Calu3 (cell line): Measurements from ENCODE around the gene PXDN. TPM values are rescaled to one million over a fixed set of nuclear protein-coding genes. Genes with fewer than 3 reads are reported as not detected.

Source experiments
- Bru-seq: library from RNA; stranded (reverse); fragments of 400-500 nt; gene quantifications from one replicate; lab custom pipeline; 2021; lab: Mats Ljungman, UMichigan
- BruChase-seq, 2 experiments: library from RNA; stranded (reverse); fragments of 400-500 nt; gene quantifications; one replicate each; lab custom pipeline; 2021; lab: Mats Ljungman, UMichigan
- BruUV-seq: library from RNA; stranded (reverse); fragments of 400-500 nt; replicated peaks from 2 replicates; lab custom pipeline; 2021; lab: Mats Ljungman, UMichigan
- CTCF ChIA-PET: fragments of 300-600 bp; sonication (Branson Sonifier 250); formaldehyde crosslinking; loops from one replicate; lab custom pipeline; 2022; ENCODE audit warnings: antibody characterized with exemption; lab: Charles Lee
- DNase-seq: peaks from one replicate; pipeline ENCODE4 v3.0.0; 2022
- H3K27ac Mint-ChIP-seq: one replicate; pipeline ENCODE4 v1.8.0; 2022; ENCODE audit warnings: mixed read lengths; ENCODE audit not compliant: unreplicated experiment
- H3K27me3 Mint-ChIP-seq: one replicate; pipeline ENCODE4 v1.8.0; 2022; ENCODE audit warnings: mixed read lengths; ENCODE audit not compliant: unreplicated experiment
- H3K36me3 Mint-ChIP-seq: one replicate; pipeline ENCODE4 v1.8.0; 2022; ENCODE audit warnings: mild to moderate bottlenecking, moderate library complexity, mixed read lengths; ENCODE audit not compliant: insufficient read depth, unreplicated experiment
- H3K4me1 Mint-ChIP-seq: one replicate; pipeline ENCODE4 v1.8.0; 2022; ENCODE audit warnings: mild to moderate bottlenecking, low read depth, mixed read lengths; ENCODE audit not compliant: unreplicated experiment
- H3K4me3 Mint-ChIP-seq: one replicate; pipeline ENCODE4 v1.8.0; 2022; ENCODE audit warnings: mild to moderate bottlenecking, low read depth, moderate library complexity, mixed read lengths; ENCODE audit not compliant: unreplicated experiment
- H3K9me3 Mint-ChIP-seq: one replicate; pipeline ENCODE4 v1.8.0; 2022; ENCODE audit warnings: low read depth, mixed read lengths; ENCODE audit not compliant: unreplicated experiment
- intact Hi-C: fragments of 100-400 bp; cut with micrococcal nuclease; formaldehyde crosslinking; loops from one replicate; pipeline ENCODE4 v1.10.0; 2022; ENCODE audit not compliant: unreplicated experiment
- long read RNA-seq: library from polyadenylated mRNA; stranded (forward); transcript quantifications from one replicate; pipeline ENCODE4 v2.0.0, GENCODE V29; 2022
- total RNA-seq: library from RNA; stranded (reverse); gene quantifications from 2 replicates; pipeline ENCODE4 v1.2.3, GENCODE V29; 2022
- TF ChIP-seq, protein P1 (sequence below): fragments of 200-600 bp; IDR thresholded peaks from one replicate; pipeline ENCODE4 v1.8.0; 2022; ENCODE audit warnings: antibody characterized with exemption; ENCODE audit not compliant: unreplicated experiment

Gene PXDN, protein sequence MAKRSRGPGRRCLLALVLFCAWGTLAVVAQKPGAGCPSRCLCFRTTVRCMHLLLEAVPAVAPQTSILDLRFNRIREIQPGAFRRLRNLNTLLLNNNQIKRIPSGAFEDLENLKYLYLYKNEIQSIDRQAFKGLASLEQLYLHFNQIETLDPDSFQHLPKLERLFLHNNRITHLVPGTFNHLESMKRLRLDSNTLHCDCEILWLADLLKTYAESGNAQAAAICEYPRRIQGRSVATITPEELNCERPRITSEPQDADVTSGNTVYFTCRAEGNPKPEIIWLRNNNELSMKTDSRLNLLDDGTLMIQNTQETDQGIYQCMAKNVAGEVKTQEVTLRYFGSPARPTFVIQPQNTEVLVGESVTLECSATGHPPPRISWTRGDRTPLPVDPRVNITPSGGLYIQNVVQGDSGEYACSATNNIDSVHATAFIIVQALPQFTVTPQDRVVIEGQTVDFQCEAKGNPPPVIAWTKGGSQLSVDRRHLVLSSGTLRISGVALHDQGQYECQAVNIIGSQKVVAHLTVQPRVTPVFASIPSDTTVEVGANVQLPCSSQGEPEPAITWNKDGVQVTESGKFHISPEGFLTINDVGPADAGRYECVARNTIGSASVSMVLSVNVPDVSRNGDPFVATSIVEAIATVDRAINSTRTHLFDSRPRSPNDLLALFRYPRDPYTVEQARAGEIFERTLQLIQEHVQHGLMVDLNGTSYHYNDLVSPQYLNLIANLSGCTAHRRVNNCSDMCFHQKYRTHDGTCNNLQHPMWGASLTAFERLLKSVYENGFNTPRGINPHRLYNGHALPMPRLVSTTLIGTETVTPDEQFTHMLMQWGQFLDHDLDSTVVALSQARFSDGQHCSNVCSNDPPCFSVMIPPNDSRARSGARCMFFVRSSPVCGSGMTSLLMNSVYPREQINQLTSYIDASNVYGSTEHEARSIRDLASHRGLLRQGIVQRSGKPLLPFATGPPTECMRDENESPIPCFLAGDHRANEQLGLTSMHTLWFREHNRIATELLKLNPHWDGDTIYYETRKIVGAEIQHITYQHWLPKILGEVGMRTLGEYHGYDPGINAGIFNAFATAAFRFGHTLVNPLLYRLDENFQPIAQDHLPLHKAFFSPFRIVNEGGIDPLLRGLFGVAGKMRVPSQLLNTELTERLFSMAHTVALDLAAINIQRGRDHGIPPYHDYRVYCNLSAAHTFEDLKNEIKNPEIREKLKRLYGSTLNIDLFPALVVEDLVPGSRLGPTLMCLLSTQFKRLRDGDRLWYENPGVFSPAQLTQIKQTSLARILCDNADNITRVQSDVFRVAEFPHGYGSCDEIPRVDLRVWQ (N-terminal part only)
- total RNA-seq, result not detected in 2 replicates
- percentile 2 among the genes with signal in this experiment for Bru-seq, nascent RNA
- BruChase-seq, experiment 1, labeled RNA remaining after a 6-hour chase, result not detected
- percentile 1 among the genes with signal in this experiment for BruChase-seq, experiment 2, labeled RNA remaining after a 2-hour chase
- long read RNA-seq, result 0 reads

DNA sequence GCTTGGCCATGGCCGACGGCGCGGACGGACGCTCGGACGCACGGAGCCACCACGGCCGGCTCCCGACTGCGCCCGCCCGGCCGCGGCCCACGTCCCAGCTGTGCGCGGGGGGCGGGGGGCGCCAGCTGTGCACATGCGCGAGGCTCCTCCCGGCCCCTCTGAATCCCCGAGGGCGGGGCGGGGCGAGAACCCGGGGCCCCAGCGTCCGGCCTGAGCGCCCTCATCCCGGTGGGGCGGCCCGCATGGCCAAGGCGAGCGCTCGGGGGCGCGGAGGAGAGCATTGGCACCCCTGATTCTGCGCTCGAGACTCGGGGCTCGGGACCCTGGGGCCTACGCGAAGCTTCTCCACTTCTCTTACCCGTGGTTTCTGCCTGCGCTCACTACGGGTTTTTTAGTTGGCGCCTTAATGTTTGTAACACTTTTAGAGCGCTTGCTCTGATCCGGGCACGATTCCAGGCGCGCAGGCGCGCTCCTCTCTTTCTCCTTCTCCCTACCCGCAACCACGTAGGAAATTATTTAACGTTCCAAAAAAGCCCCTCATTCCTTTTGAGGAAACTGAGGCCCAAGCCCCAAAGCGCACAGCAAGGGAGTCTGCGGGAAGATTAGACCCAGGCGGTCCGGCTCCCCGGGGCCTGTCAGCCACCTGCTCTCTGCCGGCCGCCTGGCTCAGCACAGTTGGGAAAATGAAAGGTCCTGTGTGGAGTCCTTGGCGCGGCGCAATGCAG is at the start of gene PXDN:
Gene PXDN (minus strand): TSS at position 70 of the 725 bp plus-strand sequence. CDS start 60 bp downstream, at position 10.
- BruUV-seq, result no TSS peak
- no peak for DNase-seq

DNA sequence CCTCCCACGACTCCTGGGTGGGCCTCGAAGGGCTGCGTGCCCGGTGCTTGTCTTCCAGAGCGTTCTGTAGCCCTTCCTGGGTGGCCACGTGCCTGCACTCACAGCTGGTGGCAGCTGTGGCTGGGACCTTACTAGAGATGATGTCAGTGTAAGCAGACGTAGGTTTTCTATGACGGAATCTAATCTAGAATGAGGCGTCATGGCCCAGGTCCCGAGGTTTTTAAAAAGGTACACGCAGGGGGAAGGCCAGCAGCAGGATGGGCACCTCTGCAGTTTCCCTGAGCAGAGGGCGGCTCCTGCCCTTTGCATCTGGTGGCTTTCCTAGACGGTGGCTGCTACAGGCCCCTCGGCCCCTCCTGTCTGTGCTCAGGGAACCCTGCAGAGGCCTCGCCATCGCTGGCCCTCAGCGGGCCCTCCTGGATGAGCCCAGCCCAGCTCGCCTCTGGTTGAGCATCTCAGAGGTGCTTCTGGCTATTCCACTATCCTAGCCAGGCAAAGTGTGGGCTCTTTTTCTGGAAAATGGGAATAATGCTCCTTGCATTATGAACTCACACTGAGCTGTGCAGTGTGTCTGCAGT is 49.6 kb upstream of the PXDN start:
- Mint-ChIP-seq H3K4me3 (no peak overlapping the region), H3K27ac (no peak overlapping the region), H3K36me3 (no peaks in the 10 kb centered on the region), H3K4me1 (no peaks in the 10 kb centered on the region), H3K9me3 (peaks cover 5% of the 10 kb centered on the region), H3K27me3 (no peaks in the 10 kb centered on the region)
- intact Hi-C loops, result no loop called here
- CTCF ChIA-PET, result no interaction called here
- TF ChIP-seq, protein P1, sequence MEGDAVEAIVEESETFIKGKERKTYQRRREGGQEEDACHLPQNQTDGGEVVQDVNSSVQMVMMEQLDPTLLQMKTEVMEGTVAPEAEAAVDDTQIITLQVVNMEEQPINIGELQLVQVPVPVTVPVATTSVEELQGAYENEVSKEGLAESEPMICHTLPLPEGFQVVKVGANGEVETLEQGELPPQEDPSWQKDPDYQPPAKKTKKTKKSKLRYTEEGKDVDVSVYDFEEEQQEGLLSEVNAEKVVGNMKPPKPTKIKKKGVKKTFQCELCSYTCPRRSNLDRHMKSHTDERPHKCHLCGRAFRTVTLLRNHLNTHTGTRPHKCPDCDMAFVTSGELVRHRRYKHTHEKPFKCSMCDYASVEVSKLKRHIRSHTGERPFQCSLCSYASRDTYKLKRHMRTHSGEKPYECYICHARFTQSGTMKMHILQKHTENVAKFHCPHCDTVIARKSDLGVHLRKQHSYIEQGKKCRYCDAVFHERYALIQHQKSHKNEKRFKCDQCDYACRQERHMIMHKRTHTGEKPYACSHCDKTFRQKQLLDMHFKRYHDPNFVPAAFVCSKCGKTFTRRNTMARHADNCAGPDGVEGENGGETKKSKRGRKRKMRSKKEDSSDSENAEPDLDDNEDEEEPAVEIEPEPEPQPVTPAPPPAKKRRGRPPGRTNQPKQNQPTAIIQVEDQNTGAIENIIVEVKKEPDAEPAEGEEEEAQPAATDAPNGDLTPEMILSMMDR, result no peak
- BruUV-seq, result no TSS peak
- DNase-seq, result no peak

More for the DNA sequence above, at the start of gene PXDN:
- H3K36me3 Mint-ChIP-seq, result peaks cover 13% of the 10 kb centered on the region
- no peaks in the 10 kb centered on the region for H3K4me1 Mint-ChIP-seq
- intact Hi-C loops, result no loop called here
- no peak within 1 kb of the TSS for H3K27ac Mint-ChIP-seq
- no peaks in the 10 kb centered on the region for H3K27me3 Mint-ChIP-seq
- TF ChIP-seq, protein P1, result no peak
- H3K4me3 Mint-ChIP-seq, result no peak within 1 kb of the TSS
- peaks cover 9% of the 10 kb centered on the region for H3K9me3 Mint-ChIP-seq
- CTCF ChIA-PET, result no interaction called here

DNA sequence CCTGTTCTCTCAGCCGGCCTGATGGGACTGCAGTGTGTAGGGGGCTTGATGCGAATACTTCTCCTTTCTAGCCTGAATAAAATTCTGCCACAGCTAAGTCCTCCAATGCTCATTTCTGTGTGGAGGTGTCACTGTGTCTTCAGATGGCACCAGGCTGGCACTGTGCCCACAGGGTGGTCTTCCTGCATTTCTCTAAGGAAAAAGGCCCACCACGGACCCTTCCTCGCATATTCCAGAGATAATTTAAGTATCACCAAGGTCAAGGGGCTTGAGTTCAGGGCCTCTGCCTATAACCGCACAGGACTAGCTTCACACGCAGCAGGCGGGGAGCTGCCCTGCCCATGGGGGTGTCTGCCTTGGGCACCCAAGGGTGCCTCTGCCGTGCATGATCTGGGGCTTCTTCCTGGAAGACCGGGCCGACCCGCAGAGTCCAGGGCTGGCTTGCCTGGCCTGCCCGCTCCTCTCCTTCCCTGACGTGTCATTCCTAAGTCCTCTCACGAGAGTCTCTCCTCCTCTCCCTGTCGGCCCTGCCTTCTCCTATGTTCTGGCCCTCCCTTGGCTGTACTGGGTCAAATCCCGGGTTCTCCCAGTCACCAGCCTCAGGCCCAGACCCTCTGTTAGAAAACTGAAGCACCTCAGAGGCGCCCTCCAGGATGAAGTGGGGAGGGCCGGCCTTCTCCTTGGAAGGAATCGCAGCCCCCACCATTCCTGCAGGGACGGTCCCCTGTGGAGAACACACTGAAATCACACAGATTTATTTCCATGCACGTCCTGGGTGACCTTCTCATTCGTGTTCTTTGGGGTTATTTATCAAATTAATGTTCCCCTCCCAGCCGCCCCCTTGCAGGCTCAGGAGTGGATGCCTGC is 48.9 kb upstream of the PXDN start:
- Mint-ChIP-seq H3K36me3 (no peaks in the 10 kb centered on the region), H3K4me1 (no peaks in the 10 kb centered on the region), H3K27me3 (no peaks in the 10 kb centered on the region), H3K27ac (no peak overlapping the region), H3K9me3 (peaks cover 3% of the 10 kb centered on the region), H3K4me3 (no peak overlapping the region)
- intact Hi-C loops, result no loop called here
- CTCF ChIA-PET, result no interaction called here
- BruUV-seq, result no TSS peak
- TF ChIP-seq, protein P1, result no peak
- no peak for DNase-seq
